Stimulated activated CD4-positive, alpha-beta T cell treated with anti-CD3 and anti-CD28 coated beads, Interleukin-15, amount 100 ng/mL, for 48 hours (primary cell): ENCODE results near the gene TKT.

Experiments
- DNase-seq, 2 donors: peaks; one replicate each; pipeline ENCODE4 v3.0.0-alpha.2; 2020; ENCODE audit warnings: low read depth in 2 of 2

TKT gene

DNA sequence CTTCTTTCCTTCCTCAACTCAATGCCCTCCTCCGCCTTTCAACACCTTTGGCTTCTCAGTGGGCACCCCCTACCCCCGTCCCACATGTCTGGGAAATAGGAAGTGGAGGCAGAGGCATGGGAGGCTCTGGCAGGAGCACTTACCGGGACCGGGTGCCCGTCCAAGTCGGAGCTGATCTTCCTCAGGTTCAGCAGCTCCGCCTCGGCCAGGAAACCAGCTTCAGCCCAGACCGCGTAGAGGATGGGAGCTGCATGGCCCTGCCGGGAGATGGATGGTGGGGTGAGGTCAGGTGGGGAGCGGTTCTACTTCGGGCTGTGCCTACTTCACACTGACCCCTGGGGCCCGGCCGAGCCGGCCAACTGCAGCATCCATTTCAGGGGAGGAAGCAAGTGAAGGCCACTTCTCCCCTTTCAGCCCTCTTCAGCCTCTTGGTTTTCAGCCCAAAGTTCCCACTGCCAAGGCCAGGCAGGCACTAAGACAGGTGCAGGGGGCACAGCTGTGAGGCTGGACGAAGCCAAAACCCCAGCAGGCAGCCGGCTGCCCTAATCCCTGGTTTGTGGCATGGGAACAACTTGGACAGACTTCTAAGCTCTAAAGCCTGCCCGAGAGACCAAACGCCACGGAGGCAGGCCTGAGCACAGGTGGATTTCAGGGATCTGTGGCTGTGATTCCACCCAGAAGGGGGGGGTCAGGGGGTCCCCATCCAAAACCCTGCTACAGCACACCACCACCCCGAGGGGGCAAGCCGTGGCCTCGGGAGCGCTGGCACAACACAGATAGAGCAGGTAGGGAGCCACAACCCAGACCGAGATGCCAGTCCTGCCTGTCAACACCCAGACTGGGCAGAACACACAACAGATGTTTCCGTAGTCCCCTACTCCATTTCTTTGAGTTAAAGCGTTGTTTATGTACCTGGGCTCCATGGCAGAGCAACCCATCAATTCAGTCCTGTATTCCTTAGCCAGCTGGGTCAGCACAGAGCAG is 14.5 kb downstream of the TKT start:
- DNase-seq, result no peak

DNA sequence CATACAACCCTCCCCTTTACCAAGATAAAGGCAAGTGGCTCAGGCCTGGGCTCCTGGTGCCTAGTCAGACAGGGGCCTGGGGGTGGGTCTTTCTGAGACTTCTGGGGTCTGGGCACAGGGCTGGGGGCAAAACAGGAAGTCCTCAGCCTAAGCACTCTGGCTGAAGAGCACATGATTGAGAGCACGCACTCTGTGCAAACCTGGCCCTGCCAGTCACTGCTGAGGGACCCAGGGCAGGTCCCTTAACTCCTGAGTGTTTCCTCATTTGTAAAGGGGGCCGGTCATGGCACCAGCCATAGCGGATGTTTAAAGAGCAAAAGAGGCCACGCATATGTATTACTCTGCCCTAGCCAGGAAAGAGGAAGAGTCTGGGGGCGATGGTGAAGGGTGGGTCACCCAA is 16.0 kb downstream of the TKT start:
- no peak for DNase-seq

DNA sequence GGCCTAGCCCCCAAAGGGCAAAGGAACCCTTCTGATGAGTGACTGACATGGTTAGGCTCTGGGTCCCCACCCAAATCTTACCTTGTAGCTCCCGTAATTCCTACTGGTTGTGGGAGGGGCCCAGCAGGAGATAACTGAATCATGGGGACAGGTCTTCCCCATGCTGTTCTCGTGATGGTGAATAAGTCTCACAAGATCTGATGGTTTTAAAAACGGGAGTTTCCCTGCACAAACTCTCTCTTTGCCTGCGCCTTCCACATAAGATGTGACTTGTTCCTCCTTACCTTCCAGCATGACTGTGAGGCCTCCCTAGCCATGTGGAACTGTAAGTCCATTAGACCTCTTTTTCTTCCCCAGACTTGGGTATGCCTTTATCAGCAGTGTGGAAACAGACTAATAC is 16.9 kb downstream of the TKT start:
- no peak for DNase-seq

DNA sequence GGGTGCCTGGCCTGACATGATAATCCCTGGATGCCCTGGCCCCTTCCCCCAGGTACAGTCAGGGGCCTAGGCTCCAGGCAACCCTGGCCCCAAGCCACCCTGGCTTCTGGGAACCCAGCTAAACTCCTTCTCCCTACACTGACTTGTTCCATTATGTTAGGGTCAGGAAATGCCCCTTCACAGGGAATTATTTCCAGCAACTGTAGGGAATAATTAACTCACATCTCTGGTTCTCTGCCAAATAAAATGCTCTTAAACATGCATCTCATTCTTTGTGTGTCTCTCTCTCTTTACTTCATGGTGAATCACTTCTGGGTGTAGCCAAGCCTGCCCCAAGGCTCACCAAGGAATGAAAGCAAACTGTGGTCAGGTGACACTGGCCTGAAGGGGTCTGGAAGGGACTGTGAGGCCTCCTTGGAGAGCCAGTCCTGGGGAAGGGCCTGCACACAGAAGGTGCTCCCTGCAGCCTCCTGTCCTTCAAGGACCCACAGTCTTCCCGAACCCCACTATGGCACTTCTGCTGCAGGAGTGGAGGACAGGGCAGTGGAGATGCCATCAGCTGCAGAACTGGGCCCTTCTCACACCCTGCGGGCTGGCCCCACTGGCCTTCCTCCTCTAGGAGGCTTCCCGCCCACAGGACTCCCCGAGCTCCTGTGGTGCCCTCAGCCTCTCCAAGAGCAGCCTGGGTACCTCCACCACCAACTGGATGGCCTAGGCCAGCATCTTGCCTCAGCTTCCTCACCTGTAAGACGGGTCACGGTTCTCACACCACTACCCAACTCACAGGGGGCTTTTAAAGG is 17.6 kb downstream of the TKT start:
- DNase-seq, result no peak

DNA sequence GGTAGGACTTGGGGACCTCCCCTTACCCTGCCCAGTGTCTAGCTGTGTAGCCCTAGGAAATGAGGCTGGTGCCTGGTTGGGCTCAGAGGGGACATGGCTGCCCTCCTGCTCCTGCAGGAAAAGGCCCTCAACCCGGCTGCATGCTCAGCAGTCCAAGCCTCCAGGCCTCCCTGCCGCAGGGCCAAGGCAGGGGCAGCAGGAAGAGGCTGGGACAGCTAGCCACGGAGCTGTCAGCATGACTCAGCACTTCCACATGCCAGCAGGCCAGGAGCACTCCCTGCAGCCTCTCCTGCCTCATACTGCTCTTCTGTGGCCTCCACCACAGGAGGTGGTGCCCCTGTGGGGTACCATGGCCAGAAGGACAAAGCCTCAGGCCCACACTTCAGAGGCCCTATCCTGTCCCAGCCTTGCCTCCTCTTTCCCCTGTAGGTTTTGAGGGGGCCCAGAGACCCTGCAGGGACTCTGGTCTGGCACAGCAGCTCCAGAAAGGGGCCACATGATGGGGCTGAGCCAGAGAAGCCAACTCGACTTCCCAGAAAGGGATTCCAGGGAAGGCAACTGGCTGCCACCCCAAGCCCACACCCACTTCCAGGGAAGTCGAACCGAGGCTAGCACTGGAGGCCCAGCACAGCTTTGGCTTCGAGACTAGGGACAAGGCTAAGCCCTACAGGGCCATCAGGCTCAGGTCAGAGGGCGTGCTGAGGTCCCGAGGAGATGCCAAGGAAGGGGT is 19.5 kb downstream of the TKT start:
- DNase-seq, result no peak

DNA sequence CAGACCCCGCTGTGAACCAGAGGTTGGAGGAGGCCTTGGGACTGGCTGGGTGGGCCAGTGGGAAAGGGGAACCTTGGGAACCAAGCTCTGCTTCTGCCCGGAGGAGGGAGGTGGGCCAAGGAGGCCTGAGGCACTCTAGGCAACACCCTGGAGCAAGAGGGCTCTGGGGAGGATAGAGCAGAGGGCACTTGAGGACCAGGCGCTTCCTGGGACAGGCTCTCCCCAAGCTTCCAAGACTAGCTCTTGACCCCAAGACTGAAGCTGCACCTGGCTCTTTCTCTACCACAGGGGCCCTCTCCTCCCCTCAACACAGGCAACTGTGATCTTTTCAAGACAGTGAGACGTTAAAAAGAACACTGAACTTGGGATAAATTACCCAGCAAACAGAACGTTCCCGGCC is 20.3 kb downstream of the TKT start:
- no peak for DNase-seq

DNA sequence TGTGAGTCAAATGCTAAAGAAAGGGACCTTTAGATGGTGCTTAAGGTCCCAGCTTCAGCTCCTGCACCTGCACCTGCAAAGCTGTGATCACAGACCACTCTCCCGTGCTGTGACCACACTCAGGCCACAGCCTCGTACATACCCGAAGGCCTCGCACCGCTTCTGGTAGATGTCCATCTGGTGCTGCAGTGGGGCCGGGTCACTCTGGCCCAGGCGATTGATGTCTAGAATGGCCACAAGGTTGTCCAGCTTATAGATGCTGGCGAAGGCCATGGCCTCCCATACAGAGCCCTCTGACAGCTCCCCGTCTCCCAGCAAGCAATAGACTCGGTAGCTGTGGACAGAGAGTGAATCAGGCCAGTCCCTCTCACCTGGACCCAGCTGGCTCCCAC is 21.0 kb downstream of the TKT start:
- DNase-seq, result no peak

DNA sequence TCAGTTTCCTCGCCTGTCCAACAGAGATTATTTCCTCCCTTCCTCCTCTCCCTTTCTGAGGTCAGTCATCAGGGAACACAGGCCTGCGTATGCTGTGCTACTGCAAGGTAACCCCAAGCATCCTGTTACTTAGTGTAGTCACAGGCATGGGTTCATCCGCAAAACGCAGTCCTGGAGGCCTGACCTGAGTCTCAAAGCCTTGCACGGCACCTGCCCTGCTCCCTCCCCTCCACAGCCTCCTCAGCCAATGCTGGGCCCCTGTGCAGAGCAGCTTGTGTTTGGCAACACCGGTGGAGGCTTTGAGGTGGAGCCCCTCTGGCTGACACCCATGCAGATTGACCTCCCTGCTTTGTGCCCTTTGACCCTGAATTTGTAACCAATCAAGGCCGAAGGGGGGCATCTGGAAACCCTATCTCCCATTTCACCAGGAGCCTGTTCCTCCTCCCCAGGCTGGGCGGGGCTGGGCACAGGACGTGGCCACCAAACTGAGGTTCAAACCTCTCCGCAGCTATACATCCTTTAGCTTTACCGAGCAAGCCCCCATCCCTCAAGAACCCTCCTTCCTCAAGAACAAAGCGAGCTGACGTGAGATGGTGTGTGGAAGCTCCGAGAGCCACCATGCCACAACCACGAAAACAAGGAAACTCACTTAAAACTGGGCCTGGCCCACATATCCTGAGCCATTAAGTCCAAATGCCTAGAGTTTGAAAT is 21.5 kb downstream of the TKT start:
- no peak for DNase-seq

DNA sequence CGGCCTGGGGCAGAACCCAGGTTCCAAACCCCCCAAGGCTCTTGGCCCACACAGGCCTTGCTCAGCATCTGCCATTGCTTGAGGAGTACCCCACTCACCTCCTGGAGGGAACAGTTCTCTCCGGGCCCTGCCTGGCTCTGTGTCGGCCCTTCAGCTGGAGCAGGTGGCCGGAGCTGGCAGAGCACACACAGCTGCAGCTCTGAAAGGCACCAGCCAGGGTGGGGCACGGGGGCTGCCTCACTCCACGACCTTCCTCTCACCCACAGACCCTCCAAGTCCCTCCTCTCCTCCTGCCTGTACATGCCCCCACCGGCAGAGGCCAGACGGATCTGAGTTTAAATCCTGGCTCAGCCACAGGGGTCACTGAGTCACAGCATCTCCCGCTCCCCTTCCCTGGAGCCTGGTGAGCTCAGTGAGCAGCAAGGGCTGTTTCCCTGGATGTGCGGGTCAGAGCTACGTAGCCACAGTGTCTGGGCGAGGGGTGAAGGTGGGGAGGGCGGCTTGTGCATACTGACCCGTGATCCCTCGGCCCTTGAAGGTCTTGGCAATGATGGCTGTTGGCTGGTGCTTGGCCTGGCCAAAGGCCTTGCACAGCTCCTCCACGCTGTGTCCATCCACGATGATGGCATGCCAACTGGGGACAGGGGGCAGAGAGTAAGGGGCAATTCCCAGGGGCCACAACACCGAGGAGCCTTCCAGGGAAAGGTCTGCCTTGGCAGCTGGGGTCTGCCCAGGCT is 23.0 kb downstream of the TKT start:
- no peak for DNase-seq

DNA sequence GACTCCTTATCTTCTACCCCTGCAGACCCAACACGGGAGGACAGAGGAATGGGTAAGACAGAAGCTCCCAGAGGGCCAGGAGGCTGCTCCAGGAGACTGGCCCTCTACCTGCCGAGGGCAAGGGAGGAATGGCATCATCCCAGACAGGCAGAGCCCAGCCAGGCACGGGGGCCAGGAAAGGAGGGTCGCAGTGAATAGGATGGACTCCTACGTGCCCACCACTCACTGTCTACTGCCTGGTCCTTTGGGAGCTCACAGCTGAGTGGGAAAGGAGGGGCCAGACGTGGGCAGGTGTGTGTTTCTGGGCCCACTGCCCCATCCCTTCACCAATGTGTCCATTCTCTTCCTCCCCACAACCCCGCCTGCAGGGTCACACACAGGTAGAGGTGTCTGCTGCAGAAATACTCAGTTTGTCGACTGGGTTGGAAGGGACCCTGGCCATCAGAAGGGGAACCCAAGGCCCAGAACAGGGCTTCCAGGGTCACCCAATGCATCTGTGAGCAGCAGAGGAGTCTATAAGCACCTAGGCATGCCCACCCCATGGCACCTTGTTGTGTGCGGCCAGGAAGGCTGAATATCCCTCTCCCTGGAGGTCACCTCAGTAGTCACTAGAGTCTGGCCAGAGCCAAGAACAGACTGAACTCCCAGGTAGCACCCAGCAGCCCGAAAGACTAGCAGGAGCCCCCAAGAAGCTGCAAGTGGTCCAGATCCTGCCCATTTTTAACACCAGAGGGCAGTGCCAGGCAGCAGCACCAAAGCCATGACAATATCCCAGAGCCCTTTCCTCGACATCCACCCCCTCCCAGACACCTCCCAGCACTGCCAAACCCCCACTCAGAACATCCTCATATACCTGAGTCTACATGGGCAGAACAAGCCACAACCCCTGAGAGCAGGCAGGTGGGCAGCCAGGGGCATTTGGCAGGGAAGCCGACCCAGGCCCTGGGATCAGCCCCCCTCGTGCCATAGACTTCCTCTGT is 24.0 kb downstream of the TKT start:
- no peak for DNase-seq

DNA sequence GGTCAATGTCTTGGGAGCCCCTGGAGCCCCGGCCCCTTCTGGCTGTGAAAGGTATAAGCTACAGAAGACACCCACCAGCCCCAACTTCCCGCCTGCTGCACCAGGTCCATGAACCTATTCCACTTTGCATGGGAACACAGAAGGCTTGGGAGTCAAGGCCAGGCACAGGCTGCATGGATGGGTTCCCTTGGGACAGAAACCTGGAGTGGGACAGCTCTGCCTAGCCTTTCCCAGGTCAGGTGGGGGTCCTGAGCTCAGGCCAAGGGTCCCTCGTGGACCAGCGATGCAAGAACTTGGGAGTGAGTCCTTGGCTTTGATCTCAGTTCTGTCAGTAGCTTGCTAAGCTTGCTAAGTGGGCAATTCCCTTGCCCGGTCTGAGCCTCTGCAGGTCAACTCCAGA is 25.0 kb downstream of the TKT start:
- no peak for DNase-seq

DNA sequence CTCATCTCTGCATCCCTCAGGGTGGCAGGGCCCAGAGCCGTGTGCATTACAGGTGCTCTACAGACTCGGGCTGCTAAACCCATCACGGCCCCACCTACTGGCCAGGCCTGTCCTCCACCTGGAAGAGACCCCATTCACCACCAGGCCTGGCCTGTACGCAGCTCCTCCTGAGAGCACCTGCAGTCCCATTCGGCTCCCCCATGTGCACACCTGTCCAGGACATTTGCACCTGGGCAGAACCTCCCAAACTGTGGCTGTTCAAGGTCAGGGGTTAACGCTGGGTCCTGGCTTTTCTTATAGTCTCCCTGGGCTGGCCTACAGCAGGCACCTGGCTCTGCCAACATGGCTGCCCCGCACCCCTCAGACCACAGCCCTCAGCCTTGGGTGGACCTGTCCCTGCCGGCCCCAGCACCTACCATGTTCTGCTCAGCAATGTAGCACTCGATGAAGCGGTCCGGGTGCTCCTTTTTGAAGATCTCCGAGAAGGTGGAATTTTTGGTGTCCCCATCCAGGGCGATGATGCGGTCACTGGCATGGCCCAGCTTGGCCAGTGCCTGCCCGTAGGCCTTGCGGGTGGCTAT is 25.7 kb downstream of the TKT start:
- DNase-seq, result no peak

DNA sequence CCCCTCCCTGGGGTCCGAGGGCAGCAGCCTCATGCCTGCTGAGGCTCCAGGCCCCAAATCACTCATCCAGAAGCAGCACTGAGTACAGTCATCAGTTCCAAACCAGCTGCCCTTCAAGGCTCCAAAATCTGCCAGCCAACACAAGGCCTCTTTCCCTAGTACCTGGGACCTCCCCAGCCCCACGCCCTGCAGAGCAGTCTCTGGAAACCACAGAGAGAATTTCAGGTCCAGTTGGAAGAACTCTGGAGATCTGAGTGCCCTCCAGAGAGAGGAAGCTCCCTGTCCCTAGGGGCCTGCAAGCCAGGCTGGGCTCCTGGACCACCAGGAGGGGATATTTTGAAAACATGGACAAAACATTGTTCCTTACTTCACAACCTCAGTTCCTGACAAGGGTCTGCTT is 26.2 kb downstream of the TKT start:
- DNase-seq, result no peak

DNA sequence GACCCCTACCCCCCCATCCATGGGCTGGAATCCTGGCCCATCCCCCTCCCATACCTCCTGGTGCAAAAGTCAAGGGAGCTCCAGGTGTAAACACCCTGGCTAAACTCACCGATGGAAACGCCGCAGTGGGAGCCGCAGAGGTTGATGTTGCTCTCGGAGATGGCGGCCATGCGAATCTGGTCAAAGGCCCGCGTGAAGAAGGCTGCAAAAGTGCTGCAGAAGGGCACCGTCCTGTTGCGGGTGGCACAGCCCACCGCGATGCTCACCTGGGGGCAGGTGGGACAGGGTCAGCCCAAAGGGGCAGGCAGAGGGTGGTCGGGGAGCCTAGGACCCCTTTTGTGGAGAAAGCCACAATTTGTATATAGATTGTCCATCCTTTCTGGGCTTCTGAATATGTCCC is 26.7 kb downstream of the TKT start:
- DNase-seq, result no peak

DNA sequence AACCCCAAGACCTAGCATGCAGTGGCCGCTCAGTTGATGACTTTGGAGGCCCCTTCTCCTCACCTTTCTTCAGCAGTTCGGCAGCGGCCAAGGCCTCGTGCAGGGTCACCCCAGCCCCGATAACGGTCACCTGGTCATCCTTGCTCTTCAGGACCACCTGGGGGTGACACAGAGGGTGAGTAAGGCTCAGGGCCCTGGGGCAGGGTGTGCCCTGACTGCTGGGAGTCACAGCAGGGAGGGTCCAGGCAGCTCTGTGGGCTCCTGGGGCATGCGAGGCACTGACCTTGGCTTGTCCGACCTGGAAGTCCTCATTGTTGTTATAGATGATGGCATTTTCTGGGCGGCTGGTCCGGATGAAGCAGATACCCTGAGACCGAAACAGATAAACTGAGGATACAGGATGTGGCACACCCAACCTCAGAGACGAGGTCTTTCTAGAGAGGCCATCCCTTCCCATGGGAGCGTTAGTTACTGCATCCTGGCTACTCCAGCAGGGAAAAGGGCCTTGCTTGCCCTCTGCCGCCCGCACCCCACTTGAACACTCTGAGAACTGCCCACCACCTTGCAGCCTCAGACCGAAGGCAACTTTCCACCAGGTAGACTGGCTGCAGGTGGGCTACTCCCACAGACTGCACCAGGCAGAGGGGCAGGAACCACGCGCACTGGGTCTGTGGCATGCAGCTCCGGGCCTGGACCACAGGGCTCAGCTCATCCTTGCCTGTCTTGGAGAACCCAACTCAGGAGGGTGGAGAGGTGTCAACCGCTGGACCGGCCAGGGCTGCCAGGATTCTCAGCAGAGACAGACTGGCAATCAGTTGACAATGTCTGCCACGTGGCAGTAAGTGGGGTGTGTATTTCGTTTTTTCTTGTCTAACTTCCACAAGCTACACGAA is 27.6 kb downstream of the TKT start:
- no peak for DNase-seq

DNA sequence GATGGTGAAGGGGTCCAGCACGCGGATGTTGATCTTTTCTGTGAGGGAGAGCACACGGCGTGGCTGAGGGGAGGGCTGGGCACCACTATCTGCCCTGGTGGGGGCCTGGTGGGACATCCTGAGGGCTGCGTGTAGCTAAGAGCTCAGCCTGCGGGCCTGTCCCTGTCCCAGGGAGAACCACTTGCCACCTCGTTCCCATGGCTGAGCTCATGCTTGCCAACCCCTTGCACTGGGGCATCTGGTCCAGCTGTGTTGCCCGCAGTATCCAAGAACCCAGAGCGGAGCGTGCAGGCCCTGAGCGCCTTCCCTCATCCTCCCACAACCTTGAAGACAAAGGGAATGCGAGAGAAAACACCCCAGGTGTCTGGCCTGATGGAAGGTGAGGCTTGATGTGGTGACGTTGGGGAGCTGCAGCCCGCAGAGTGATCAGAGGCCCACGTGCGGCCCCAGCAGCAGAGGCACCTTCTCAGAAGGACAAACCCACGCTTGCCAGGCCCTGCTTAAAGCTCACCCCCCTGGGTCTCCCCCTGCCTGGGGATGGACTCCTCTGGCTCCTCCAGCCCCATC is 28.9 kb downstream of the TKT start:
- no peak for DNase-seq

DNA sequence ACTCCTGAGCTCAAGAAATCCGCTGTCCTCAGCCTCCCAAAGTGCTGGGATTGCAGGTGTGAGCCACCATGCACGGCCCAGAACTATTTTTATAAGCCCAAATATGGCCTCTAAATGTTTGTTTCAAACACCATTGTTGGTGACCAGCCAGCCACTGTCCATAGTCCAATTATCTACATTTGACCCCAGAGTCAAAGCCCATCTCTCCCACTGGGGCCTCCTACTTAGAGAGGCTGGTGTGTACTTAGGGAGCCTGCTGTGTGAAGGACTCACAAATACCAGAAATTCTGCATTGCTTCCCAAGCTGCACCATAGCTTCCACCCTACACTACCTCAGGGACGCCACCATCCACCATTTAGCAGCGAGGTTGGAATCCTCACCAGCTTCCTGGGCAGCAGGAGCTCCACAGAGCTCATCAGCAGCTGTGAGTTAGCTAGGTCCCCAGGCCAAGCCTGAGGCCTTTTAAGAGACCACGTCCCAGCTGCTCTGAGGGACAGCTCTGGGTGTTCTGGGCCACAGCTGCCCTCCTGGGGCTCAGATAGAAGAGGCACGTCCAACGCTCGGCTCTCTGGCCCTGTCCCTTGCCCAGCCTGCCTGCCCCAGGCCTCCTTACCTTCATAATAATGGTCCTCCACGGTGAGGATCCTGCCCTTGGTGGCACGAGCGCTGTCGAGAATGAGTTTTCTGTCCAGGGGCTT is 29.5 kb downstream of the TKT start:
- DNase-seq, result no peak
